GM19452 (cell line): ENCODE measurements around the gene LRMDA.

Source experiments
- ATAC-seq: cut with Tn5 transposase; IDR thresholded peaks from one replicate; pipeline ENCODE4 v1.9.1; 2021; ENCODE audit not compliant: unreplicated experiment

The LRMDA gene

DNA sequence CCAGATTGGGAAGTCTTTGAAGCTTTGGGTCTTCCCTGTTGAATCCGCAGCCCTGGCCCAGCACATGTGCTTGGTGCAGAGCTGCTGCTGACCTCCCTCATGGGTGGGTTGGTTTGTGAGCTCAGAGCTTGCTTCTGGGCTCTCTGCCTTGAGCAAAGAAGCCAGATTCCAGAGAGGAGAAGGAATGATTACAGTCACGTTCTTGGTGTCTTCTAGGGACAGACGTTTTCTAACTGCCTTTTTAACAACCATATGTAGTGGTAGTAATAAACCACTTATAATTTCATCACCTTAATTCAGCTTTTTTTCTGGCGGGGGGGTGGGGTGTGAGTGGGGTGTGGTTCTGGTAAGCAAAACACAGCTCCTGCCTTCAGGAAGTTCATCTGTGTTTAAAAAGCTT is 39.5 kb downstream of the LRMDA start:
- ATAC-seq, result no peak

DNA sequence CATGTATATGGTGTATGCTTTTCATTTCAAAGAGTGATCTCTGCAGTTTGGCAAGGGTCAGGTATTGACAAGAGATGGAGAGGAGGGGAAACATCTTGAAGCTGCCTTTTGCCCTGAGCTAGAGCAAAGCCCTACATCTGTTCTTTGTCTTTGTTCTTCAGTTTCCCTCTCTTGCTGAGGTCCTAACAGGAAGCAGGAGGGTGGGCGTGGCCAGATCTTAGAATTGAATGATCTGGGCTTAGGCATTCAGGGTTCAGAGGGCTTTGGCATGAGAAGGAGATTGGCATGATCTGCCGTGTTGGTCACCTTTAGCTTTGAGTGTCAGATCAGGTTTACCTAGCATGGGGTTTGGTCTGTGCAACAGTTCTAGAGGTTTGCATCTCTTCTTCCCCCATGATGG is 41.3 kb downstream of the LRMDA start:
- ATAC-seq, result no peak

DNA sequence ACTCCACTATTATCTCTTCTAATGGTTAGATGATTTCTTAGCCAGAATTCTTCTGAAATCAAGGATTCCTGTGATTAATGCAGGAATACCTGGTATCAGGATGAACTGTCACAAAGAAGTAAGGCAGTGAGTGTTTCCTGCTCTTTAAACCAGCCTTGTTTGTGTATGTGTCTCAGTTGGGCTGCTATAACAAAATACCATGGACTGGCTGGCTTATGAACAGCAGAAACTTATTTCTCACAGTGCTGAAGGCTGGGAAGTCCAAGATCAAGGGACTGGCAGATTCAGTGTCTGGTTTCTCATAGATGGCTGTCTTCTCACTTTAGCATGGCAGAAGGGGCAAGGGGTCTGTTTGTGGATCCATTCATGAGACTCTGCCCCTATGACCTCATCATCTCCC is 42.7 kb downstream of the LRMDA start:
- ATAC-seq, result no peak

DNA sequence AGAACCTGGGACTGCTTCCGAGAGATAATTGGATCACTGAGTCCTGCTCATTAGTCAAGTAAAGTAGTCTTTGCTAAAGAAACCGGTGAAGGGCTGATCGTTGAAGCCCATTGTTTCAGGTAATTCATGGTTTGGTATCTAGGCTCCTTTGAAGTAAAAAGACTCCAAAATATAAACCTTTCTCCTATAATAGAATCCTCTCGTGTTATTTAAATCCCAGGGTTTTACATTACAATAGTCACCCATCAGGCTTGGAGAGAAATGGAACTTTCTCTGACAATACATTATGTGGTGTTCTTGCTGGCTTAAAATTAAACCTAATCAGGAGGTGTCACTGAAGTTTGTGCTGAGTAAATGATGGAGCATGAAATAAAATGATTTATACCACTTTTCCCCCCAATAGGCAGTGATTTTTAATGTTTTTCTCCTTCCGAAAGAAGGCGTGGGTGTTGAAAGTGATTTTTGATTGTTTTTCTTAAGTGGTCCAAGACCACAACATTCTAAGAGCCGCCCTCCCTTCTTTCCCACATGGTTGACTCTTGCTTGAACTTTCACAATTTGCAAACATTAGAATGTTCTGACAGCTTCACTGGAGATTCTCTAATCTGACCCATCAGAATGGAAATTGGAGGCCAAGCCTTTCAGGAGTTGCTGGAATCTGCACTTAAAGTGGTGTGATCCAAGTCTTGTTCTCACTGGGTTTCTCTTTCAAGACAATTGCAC is 44.2 kb downstream of the LRMDA start:
- ATAC-seq, result no peak

DNA sequence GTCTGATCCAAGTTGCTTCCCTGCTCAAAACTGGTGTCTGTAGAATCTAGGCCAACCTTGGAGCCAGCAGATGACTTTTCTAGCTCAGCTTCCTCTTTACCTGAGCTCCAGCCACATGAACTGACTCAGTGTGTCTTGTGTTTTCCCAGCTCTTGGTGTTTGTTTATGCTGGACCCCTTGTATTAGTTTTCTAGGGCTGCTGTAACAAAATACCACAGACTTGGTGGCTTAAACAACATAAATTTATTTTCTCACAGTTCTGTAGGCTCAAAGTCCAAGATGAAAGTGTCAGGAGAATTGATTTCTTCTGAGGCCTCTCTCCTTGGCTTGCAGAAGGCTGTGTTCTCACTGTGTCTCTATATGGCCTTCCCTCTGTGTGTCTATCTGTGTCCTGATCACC is 45.1 kb downstream of the LRMDA start:
- ATAC-seq, result no peak

DNA sequence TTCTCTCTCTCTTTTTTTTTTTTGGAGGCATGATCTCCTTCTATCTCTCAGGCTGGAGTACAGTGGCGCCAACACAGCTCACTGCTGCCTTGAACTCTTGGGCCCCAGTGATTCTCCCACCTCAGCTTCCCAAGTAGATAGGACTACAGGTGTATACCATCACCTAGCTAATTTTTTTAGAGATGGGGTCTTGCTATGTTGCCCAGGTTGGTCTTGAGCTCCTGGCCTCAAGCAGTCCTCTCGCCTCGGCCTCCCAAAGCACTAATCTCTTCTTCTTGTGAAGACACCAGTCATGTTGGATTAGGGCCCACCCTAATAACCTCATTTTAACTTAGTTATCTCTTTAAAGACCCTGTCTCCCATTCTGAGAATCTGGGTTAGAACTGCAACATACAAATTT is 45.6 kb downstream of the LRMDA start:
- no peak for ATAC-seq

DNA sequence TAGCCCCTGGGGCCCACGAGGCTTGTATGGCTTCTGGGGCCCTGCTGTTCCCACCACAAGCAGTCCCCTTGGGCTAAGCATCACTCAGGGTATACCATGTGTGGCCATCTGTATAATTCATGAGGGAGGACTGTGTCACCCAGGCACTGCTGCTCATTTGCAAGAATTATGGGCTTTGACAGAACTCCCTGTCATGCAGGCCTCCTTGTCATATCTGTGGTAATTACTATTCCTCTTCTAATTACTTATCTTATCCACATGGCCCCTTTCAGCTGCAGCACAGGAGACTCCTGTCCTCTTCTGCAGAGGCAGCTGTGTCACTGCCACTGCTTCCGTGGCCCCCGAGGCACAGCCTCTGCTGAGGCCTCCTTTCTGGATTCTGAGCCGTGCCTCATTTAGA is 46.3 kb downstream of the LRMDA start:
- ATAC-seq, result no peak

DNA sequence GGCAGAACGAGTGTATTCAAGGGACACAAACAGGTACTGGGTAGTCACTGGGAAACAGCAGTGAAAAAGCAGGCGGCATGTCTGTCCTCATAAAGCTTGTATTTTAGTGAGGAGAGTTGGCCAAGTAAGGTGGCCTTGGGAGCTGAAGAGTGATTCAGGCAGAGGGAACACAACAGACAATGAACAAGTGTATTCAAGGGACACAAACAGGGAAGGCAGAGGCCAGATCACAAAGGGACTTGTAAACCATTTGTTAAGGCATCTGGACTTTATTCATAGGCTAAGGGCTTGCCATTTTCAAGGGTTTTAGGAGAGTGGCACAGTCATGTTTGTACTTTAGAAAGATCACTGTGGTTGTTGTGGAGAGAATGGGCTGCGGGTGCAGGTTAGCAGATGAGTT is 49.0 kb downstream of the LRMDA start:
- no peak for ATAC-seq

DNA sequence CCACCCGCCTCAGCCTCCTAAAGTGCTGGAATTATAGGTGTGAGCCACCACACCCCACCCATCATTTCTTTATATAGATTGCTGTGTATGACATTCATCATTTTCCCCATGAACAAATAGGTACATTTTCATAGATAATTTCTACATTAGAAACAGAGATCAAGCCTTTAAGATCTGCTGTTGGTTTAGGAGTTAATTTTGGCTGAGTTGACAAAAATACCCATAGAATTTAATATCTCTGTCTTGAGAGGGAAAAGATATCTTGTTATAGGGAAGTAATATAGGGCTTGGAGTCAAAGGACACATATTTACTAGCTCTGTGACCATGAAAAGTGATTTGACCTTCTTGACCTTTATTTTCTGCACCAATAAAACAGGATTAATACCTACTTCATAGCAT is 51.8 kb downstream of the LRMDA start:
- no peak for ATAC-seq

DNA sequence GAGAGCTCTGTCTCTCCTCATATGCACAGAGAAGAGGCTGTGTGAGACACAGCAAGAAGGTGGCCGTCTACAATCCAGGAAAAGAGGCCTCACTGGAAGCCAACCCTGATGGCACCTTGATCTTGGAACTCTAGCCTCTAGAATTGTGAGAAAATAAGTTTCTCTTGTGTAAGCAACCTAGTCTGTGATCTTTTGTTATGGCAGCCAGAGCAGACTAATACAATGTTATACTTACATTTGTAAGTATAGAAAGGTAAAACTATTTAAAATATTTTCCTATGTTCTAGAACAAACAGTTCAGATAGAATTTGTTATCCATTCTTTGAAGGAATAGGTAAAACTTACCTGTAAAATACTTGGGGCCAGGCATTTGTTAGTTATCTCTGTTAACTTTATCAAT is 53.3 kb downstream of the LRMDA start:
- no peak for ATAC-seq

DNA sequence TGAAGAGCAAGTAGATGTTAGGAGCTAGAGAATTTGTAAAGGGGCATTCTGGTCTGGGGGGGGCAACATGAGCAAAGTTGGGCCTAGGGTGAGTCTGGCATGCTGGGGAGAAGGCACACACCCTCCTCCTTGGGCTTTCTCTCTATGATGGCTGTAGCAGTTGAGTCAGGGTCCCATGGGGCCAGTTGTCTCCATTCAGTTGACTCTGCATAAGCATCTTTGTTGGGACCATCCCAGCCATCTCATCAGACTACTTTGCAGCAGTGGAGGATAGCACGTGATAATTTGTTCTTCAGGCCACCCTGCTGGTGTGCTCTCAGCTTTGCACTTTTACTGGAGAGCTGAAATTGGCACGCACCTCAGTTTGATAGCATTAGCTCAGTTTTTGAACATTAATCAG is 55.2 kb downstream of the LRMDA start:
- no peak for ATAC-seq

DNA sequence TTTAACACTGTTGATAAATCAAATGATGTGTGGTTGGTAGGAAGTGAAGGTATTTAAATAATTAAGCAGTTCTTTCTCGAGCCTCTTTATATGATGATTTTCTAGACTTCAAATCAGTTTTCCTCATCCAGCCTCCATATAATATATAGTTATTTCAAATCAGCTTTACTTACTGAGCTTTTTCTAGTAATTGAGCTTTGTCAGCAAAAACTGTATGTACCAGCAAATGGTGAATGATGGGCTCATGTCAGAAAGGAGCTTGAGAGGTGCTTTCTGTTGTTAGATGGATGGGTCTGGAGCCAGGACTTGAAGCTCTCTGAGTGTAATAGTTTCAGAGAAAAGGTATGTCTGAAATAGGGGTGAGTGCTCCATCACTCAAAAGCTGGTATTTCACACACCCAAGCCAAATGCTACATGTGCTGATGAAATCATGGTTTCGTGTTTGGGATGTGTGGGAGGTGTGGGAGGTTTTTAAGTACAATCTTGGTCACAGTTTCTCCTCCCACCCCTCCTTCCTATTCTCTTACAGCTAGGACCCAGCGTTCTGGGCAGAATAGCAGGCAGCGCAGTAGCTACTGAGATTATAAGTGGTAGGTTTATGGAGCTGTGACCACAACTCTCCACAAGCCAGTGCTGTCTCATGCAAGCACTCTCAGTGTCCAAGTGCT is 55.8 kb downstream of the LRMDA start:
- ATAC-seq, result no peak

DNA sequence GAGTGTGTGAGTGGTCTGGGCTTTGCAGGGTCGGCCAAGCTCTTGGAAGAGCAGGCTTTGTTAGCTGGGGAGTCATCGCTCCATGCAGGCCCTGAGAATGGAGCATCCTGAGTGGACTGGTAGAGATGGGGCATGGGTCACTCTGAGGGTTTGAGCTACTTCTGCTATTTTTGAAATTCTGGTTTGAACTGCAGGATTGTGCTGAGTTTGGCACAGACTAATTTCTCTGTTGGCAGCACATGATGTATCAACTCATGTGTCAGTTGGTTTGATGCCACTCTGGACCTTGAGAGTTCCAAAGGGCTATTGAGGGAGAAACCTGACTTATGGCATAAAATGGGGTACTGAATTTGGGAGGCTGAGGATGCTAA is 56.3 kb downstream of the LRMDA start:
- no peak for ATAC-seq

DNA sequence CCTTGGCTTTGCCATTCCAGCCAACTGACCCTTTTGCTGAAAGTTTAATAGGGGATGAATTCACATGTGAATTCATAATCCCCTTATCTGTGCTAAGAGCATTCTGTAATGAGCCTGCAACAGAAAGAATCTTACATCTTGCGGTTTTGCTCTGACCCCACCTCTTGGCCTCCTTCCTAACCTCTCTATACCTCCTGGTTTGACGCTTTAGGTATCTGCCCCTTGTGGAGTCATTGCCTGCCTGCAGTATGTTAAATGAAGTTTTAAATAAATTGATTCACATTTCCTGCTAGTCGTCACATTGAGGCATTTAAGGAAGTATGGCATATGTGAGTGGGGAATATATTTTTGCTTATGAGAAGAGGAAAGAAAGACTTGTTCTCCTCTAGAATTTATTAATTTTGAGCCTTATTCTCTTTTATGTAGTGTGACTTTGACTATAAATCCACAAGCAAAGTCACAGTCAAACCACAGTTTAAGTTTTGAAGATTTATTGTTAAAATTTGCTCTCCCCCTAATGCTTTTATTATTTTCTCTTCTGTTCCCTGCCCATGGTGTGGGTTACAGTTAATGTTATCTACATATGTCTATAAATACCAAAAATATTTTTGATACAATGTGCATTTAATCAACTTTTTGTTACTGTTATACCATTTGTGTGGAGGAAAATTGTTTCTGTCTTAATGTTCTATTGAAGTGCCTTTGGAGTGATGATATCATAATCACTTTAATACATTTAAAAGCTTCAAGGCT is 60.9 kb downstream of the LRMDA start:
- no peak for ATAC-seq

DNA sequence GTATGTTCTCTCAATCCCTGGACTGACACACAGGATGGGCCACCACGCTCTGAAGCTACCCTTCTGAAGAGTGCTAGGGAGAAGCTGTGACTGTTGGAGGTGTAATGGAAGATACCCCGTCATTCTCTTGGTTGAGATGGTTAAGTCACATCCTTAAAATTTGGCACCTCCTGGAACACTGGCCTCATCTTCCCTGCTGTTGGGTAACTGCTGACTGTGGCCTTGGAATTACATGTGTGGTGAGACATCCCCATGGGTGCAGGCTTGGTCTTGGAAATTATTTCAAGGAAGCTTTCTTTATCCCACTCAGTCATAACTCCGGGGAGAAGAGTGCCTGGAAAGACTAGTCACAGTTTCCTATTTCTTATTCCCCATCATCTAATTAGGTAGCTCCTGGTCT is 62.0 kb downstream of the LRMDA start:
- no peak for ATAC-seq

DNA sequence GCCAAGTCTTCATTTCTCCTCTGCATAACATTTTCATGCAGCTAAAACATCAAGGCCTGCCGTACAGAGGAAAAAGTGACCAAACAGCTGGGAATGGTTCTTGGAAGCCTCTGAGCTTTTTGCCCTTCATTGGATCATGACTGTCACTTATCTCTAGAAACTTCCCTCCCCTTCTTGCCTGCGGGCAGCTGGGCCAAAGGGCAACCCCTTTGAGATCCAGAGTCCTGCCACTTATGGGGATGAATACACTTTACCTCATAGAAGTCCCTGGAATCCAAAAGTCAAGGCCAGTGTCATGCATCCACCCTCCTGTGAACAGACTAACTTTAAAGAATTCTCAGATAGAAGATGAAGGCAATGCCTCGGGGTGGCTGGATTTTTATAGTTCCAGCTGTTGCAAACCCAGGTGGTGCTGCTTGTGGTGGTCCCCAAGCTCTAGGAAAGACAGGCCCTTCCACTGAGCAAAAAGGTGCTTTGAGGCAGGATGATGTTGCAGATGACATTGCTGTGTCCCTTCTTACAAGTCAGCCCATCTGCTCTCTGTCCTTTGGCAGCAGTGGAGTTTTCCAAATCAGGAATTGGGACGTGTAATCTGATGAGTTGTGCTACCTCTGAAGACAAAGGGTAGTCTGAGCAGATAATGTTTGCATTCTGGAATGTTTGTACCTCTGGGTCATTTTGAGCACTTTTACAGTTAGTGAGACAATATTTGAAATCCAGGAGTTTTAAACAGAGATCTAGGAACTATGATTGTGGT is 64.2 kb downstream of the LRMDA start:
- ATAC-seq, result no peak

DNA sequence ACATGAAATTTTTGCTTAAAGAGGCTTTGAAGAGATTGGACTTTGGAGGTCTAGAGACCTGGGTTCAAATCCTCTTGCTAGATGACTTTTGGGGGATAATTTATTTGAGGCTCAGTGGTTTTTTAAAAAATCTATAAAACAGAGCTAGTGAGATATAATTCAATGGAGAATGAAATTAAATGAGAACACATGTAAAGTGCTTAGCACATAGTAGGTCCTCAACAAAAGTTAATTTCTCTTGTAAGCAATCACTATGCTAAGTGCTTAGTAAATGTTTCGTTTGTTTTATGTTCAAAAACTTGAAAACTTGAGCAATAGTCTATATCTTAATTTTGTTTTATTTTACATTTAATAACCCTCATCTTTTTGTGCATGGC is 64.8 kb downstream of the LRMDA start:
- ATAC-seq, result no peak

DNA sequence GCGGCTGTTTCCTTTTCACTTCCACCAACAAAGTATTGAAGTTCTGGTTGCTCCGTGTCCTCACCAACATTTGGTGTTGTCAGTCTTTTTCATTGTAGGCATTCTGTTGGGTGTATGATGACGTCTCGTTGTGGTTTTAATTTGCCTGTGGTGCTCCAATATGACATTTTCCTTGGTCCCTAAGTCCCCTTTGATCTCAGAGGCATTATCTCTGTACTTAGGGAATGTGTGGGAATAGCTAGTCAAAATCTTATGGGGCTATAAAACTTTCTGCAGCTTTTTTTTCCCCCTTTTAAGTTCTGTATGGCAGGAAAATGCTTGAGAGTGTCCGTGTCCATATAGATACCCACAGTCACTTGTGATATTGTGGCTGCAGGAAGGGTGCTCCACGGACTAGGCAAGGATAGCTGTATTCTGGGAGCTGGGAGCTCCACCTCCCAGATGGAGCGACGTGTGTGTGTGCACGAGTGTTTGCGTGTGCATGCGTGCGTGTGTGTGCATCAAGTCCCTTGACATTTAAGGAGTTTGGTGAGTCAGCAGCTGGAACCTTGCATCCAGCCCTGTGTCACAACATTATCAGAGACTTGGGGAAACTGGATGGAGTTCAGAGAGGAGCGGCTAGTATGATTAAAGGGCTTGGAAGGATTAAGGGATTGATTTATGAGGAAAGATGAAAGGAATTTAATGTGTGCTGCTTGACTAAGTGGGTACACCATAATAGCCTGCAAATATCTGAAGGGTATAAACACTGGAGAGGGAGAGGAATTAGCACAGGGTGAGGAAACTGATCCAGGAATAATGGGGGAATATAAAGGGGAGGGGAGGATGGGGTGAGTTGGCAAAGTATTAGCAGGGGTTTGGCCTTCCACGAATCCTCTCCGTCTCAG is 66.8 kb downstream of the LRMDA start:
- no peak for ATAC-seq

DNA sequence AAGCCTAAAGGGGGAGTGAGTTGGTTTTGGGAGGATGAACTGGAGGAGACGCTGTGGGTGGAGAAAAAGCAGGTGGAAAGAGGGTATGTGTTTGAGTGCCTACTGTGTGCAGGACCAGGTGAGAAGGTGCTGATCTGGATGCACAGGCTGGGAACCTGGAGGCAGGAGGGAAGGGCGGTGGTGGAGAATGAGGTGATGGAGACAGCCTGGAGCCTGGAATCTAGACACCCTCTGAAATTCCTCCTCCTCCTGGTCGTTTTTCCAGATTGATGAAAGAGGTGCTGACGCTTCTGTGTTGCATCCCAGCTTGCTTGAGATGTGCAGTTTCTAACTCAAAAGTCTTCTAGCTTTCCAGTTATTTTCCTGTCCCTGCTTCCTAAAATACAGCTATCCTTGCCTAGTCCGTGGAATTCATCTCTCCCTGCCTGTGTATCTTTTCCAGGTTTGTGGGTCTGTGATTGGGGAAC is 67.5 kb downstream of the LRMDA start:
- ATAC-seq, result no peak

DNA sequence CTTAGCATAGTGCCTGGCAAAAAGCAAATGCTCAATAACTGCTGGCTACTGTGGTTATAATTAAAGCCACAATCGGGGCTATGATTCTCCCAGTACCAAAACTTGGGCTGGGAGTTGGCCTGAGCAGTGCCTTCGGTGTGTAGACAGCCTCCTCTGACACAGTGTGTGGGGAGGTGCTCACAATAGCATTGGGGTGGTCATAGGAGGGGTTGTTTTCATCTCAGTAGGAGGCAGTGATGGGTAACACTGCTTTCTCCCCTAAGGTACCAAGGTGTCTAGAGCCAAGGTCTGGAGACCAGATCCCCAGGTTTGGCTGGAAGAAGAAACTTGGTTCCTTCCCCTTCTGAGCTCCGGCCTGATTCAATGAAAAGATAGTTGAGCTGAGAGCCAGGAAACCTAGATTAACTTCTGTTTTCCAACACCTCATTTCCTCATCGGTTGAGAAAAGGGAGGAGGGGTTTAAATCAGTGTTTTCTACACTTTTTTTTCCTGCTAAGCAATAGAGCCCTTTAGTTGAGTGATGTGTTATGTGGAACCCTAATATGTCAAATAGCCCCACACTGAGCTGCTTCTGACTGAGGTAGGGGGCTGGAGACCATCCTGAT is 68.2 kb downstream of the LRMDA start:
- ATAC-seq, result no peak
